Measurements from ENCODE around the gene FHIT.

The FHIT gene

DNA sequence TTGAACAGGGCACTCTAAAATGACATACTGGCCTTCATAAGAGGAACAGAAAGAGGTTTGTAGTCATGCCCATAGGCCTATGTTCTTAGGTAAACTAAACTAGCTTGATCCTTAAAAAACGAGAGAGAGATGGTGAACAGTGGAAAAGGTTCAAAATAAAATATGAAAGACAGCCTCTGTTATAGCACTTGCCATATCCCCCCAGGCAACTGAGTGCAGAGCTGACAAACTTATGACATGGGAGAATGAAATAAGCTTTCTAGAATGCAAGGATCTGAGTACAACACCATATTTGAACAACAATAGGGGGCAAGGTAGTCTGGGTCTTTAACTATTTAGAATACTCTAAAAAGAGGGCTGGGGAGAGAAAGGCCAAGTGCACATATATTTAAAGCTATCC lies 1500.9 kb downstream of the FHIT start:
- no peak for DNase-seq

DNA sequence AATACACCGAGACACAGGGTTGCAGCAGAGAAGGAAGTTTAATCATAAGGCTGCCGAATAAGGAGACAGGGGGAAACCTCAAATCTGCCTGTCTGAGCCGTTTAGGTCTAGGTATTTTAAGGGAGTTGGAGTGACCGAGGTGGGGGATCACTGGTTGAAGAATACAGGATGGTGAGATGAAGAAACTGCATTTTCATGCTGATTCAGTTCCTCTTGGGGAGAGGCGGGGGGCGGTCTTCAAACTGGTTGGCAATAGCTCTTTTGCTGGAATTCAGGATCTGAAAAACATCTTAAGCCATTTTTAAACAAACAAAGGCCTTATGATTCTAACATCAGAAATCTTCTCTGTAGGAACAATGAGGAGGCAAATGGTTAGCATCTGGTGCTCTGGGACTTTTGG lies 1502.0 kb downstream of the FHIT start:
- no peak for DNase-seq

DNA sequence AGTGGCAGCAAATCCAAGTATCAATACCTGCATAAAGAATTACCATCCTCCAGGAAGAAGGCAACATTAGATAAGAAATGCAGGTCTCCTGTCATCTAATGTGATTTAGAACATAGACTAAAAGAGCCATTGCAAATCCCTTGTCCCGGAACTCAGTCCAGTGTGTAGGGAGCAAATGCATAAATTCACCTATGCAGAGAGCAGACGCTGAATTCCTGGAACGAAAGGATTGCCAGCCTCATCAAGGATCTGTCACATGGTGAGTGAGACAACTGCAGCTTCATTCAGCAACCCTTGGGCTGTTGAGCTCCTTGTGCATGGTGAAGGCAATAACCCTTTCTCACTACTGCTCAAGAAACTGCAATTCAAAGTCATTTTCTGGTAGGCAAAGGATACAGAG lies 1504.7 kb downstream of the FHIT start:
- DNase-seq: no peak

DNA sequence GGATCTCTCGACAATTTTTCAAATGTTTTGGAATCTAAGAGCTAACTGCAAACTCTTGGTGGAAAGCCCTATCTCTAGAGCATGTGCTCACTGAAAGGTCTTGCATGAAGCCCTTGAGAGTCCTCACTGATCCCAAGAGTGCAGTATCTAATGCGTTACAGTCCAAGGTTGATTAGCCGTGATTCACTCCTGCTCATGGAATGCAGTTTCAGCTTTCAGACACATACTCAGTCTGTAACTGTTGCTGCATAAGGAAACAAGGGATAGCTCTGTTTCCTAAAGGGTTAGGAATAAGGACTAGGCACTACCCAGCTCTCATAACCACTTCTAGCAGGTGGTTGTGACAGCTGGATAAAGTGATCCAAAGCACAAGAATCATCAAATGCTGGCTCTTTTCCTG lies 1514.0 kb downstream of the FHIT start:
- no peak for DNase-seq

DNA sequence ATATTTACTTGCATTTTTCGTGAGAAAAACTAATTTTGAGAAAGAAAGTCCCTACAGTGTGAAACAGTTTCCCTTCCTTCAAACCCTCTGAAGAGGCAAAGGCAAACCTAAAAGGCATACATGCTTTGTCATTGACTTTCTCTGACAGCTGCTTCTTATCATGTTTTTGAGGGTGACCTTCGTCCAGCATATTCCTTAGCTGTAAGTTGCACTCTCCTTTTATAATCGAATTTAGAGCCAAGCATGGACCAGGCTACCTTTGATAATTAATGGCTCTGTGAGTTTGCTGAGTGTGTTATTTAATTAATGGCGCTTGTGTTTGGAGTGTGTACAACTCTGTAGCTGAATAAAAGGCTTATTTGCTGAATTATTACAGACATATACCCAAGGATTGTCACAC lies 1517.2 kb downstream of the FHIT start:
- DNase-seq: no peak

DNA sequence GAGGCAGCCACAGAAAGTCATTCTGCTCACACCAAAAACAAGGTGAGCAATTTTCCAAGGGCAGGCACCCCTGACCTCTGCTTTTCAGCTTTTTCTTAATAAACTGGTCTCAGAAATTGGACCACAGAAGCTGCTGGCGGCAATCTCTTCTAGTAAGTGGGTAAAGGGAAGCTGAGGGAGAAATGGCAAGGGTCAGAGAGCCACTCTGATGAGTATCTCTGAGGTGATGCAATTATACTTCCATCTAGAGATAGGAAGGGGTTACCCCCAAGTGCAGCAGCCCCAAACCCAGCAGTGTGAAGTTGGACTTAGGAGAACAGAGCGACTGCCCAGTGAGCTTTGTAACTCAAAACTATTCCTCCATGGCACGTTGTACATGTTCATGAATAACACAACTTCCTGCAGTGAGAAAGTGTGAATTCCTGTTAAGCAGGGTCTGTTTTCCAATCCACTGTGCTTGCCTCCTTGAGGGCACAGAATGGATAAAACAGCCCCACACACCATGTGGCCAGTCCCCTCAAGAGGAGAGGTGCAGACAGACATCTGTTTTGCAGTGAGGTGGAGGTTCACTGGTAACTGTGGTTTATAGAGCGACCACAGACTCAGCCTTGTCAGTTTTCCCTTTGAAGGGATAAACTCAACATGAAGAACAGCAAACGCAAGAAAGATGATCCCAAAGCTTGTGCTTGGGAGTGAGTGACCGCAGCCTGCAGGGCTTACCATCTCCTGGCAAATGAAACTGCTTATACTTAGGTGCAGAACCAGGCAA lies 1518.0 kb downstream of the FHIT start:
- no peak for DNase-seq

DNA sequence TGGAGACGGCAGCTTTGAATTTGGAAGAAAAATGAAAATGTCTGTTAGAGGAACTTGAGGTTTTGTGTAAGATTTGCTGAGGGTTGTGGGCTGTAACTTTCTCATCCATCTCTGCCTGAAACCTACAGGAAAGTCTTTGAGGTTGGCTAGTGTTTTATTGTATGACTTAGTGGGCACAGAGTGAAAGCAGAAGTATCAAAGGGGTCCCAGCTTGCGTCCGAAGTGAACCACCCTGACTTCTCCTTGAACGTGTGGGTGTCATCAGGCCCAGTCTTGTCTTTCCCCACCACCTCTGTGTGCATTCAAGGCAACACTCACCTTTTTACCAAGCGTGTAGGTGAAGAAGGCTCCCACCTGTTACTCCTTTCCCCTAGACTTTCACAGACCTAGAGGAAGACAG lies 1519.3 kb downstream of the FHIT start:
- DNase-seq: no peak

DNA sequence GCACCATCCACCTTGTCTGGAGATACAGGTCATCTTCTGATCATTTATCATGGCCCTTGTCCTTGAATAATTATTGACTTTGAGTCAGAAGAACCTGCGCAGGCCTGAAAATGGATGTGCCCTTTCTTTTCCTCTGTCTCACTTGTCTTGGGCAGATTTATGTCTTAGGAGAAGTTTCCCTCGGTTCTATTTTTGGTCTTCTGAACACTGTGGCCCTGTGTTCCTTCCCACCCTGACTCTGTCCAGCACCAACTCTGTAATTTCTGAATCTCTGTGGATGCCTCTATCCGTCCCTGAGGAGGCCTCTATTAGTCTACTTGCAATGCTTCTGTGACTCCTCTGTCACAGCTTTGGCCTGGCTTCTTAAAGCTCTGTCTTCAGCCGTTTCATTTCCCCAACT lies 1520.7 kb downstream of the FHIT start:
- no peak for DNase-seq

DNA sequence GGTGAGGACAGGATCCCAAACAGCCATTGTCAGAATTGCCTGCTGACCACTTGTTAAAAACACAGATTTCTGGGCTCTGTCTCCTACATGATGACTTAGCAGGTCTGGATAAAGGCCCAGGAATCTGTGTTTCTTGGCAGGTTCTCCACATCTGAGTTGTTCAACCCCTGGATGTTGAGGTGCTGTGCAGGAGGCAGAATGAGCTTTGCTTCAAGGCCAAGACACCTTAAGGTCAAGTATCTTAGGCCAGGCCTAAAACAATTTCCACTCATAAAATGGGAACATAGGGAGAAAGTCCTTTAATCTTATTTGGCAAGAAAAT lies 1522.7 kb downstream of the FHIT start:
- no peak for DNase-seq

DNA sequence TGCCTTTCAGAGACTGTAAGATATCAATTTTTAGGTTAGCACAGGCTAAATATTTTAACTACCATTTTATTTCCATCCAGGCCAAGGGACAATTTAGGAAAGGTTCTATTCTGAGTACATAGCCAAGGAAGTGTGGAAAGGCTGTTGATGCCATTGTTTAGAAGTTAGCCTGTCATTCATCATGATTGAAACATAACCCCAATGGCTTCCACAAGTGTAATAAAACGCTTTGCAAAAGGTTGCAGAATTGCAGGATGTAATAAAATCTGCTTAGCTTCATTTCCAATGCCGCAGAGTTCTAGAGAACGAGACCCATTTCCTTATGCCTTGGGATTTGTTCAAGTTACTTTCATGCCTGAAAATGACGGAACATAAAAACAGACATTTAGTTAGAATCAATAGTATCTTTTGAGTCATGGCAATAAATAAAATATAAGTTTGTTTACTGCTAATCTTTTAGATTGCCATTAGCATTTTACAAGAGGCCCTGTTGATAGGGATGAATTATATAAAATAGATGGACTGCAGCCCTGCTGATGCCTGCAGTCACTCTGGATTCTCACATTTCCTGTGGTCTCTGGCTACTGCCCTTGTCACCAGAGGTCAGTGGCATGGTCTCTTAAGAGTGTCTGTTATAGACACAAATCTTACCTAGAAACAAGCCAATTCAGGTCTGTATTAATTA lies 1523.2 kb downstream of the FHIT start:
- no peak for DNase-seq

DNA sequence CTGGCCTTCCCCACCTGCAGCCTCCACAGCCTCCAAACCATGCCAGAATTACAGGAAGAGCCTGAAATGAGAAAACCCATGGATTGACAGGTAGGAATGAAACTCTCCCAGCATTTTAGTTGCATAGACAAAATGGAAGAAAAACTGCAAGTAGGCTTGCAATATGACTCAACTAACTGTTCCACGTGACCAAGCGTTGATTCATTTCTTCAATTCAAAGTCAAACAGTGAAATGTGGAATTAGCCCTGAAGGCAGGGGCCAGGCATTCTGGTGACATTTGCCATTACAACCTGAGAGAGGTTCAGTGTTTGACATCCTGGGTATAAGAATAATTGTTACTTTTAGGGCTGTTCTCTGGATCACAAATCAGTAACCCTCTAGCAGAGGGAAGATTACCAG lies 1525.0 kb downstream of the FHIT start:
- no peak for DNase-seq

DNA sequence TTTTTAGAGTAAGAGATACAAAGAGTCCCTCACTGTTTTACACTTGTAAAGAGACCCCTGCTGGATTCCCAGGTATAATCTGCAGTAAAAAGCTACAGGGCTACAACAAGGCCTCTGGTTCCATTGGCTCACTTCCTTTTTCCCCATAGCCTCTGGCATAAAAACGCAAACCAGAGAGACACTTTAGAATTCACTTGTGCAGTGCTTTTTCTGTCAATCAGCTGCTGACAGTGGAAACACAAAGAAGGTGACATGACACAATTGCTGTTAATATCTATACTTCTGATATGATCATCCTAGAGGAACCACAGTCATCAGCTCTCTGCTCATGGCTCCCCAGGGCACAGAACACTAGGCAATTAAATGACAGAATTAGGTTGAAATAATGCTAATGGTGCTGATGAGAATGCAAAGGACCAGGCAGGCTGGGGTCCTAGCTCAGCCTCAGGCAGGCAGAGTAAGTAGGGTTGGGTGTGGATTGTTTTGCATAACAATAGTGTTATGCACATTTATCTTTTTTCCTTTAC lies 1533.5 kb downstream of the FHIT start:
- DNase-seq: no peak

DNA sequence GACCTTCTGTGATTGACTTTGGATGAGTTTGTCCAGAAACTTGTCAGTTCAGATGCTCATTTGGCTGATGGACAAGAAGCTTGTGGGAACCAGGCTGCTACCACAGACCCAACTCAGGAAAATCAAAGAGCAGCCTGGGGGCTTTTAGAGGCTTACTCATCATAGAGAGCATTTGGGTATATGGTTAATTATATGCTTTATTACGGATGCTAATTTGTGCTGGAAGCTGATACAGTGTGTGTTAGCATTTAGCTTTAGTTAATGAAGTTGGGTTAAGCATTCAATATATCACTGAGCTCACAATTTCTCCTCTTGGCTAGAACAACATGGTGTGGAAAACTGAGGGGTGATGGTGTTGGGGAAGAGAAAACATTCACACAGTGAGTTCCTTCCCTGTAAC lies 1537.2 kb downstream of the FHIT start:
- DNase-seq: no peak

DNA sequence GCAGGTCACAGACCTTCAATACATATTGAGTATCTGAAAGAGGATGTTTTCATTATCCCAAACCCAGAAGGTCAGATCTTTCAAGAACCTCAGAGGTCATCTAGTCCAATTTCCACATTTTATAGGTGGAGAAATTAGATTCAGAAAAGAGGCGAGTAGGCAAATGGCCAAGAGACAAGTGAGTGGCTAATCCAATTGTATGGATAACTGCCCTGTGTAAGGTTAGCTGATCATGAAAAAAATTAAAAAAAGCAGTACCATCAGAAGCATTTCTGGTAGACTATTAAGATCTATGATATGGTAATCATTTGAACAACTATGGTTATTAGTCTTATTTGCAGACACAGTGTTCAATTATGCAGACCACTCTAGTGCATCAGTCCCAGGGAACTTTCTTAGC lies 1540.7 kb downstream of the FHIT start:
- DNase-seq: no peak

DNA sequence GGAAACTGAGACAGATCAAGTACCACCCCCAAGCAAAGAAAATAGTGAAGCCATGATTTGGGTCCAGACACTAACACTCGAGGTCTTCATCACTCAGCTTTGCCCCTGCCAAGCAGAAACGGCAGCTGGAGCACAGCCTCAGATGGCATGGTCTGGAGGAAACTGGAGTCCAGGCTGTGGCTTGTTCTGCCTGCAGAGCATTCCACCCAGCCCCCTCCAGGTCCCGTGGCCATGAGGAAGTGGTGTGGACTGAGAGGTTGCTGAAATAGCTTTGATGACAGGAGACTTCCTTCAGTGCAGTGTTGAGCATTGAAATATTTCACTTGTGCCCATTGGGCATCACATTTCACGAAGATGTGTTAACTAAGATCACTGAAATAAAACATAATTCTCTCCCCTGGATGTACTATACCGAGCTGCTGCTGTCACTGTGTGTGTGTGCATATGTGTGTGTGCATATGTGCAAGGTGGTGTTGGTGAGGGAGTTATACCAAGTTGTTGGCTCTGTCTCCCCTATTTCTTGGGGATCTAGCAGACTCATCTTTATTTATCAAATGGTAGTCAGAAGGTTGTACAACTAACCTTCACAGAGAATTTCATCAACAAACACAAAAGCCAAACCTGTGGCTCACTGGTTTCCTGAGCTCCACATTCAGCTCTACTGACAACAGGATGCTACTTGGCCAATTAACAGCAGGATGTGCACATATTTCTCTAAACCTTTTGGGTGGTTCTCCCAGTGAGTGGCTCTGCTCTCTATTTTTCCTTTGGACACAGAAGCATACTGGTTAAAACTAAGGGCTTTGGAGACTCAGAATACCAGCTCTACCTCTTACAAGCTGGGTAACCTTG lies 1541.3 kb downstream of the FHIT start:
- DNase-seq: peak in 11 of 14 donors; percentile 1 to 70 (median 38)

DNA sequence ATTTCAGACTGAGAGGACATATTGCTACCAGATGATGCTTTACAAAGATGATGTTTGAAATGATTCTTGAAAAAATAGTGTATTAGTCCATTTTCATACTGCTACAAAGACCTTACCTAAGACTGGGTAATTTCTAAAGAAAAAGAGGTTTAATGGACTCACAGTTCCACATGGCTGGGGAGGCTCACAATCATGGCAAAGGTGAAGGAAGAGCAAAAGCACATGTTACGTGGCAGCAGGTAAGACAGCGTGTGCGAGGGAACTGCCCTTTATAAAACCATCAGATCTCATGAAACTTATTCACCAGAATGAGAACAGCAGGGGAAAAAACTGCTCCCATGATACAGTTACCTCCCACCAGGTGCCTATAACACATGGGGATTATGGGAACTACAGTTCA lies 1543.0 kb downstream of the FHIT start:
- no peak for DNase-seq

DNA sequence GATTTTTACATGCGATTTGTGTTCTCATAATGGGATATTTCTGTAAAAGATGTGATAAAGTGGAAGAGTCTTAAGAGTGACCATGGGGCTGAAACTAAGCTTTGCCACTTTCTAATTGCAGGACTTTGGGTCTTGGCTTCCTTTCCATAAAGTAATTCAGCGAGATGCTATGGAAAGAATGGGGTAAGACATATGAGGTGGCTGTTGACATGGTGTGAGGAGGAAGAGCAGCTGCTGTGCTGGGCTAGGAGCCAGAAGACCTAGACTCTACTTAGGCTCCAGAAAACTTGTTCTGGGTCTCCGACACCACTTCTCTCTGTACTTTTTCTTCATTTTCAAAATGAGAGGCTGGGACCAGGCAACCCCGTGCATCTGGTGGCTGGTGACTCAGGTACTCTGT lies 1547.0 kb downstream of the FHIT start:
- DNase-seq: no peak

DNA sequence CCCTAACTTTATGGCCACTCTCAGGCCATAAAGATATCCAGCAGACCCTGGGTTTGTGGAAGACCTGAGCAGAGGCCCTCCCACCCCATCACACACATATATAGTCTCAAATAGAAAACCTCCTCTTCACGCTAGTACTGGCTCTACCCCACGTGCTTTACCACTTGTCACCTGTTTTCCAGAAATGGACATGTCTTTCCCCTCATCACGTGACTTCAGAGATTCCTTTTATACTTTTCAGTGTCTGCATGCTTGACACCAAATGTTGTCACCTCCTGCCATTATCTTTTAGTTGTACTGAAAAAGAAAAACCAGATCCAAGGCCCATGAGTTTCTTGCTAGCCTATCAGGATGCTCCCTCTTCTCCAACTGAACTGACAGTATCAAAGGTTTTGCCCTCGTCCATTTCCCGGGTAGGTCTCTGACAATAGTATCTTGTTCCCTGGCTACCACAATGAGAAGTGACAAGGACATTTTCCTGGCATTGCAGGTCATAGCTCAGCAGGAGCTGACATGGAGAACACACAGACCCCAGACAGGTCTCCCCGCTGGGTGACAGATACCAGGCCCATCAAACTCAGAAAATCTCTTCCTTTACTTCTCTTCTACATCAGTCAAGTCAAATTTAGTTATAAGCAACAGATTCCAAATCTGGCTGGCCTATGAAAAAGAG lies 1551.5 kb downstream of the FHIT start:
- DNase-seq: no peak

All from C1 segment of cervical spinal cord (tissue), 14 donors.